ENCODE results near the gene YBX3.

The YBX3 gene

GRCh38 chr12:10654003-10654402, 69.1 kb downstream of the YBX3 start:
- no peak for DNase-seq (ENCODE audit: insufficient read length, low spot score)
- no peak for FAIRE-seq
- TF ChIP-seq SPI1 (IDR thresholded peaks at IDR 0.05; ENCODE audit: low read depth, low read length) (no peak), TAF1 (IDR thresholded peaks at IDR 0.05; ENCODE audit: low read depth, low read length) (no peak), PAX5 (IDR thresholded peaks at IDR 0.05; ENCODE audit: insufficient read depth, low read length, severe bottlenecking) (no peak), POLR2AphosphoS5 (IDR thresholded peaks at IDR 0.05; ENCODE audit: low read depth, low read length) (no peak), POU2F2 (IDR thresholded peaks at IDR 0.05; ENCODE audit: low read depth, low read length) (no peak), POLR2A (IDR thresholded peaks at IDR 0.05; ENCODE audit: low read depth, low read length) (no peak)

GRCh38 chr12:10652192-10652591, 70.9 kb downstream of the YBX3 start:
- DNase-seq (ENCODE audit: insufficient read length, low spot score) (no peak), FAIRE-seq (no peak)
- no peak for TF ChIP-seq TAF1 (IDR thresholded peaks at IDR 0.05; ENCODE audit: low read depth, low read length)
- no peak for TF ChIP-seq PAX5 (IDR thresholded peaks at IDR 0.05; ENCODE audit: insufficient read depth, low read length, severe bottlenecking)
- no peak for TF ChIP-seq SPI1 (IDR thresholded peaks at IDR 0.05; ENCODE audit: low read depth, low read length)
- TF ChIP-seq POU2F2 (IDR thresholded peaks at IDR 0.05; ENCODE audit: low read depth, low read length) = no peak
- TF ChIP-seq POLR2AphosphoS5 (IDR thresholded peaks at IDR 0.05; ENCODE audit: low read depth, low read length) = no peak
- TF ChIP-seq POLR2A (IDR thresholded peaks at IDR 0.05; ENCODE audit: low read depth, low read length) = no peak
